IPS DF 19.7 (cell line): ENCODE measurements around the gene CD55.
A peak's percentile ranks its signal among the peaks of the same experiment; 100 is the strongest.
"Not testable (repeated sequence)": the region's sequence is repeated elsewhere in the genome, so short reads cannot be mapped to it uniquely, and the experiment has no call there.

ENCODE experiments used
- DNase-seq: peaks from one replicate; pipeline ENCODE4 v3.0.0-alpha.2; 2013; ENCODE audit warnings: low read depth, low spot score

The CD55 gene

DNA sequence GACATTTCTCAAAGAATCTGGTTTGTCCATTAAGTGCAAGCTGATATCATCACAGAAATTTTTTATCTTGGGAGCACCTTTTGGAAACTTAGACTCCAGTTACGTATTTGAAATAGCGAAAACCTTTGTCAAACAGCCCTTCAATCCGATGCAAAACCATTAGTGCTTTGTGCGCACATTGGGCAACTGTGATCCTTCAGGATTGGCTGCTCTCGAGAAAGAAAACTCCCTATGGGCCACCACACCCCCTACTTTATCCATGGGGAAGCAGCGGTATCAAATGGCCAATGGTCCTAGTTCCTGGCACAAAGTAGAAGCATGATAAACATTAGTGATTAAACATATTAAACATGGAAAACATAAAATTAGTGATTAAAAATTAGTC lies 16.0 kb upstream of the CD55 start:
- no peak for DNase-seq

DNA sequence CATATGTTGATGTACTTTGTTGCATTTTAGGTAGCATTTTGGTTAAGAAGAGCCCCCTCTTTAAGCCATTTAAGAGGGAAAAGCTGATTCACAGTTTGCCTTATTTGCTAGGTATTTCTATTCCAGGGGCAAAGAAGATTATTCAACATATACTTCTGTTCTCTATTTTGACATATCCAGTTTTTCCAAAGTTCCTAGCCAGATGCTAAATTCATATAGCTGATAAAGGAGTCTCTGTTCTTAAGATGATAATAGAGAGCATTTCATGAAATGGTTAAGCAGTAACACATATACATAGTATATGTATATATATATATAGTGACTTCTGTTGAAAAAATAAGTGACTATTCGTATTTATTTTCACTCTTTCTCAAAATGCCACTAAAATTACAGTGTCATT lies 15.5 kb upstream of the CD55 start:
- DNase-seq: no peak

DNA sequence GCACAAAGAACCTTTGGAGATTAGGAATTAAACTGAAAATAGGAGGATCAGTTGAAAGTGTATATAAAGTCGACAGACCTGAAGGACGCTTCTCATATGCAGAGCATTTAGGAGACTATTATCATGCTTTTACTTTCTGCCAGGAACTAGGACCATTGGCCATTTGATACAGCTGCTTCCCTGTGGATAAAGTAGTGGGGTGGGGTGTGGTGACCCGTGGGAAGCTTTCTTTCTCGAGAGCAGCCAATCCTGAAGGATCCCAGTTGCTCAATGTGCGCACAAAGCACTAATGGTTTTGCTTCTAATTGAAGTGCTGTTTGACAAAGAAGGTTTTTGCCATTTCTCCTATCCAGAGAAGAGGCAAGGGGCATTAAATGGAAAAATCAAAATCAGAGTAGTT lies 14.9 kb upstream of the CD55 start:
- DNase-seq: no peak

DNA sequence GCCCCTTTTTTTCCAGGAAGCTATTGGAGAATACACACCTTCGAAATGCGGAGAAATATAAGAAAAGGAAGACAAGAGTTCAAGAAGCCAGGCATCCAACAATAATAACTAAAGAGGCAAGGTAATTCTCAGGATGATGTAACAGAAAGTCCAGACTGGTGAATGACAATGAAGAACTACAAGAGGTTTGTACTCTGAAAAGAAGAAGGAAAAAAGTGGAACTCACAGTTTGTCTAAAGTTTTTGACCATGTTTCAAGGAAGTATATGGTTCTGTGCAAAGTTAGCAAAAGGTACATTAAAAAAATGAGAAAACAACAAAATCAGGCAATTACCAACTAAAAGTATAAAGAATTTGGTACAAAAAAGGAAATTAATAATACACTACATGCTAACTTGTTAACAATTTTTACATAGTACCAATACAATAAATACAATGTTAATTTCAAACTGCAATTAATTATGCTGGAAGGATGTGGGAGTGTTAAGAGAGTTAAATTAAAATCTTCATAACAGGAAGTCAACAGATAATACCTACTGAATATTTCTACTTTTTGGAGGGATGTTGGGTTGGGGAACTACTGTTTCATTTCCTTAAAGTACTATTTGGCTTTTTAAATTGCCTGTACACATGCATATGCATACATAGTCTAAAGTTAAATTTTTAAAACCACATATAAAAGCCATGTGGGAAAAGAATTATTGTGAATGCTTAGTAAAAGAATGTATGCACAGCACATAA lies 12.9 kb upstream of the CD55 start:
- DNase-seq: no peak

DNA sequence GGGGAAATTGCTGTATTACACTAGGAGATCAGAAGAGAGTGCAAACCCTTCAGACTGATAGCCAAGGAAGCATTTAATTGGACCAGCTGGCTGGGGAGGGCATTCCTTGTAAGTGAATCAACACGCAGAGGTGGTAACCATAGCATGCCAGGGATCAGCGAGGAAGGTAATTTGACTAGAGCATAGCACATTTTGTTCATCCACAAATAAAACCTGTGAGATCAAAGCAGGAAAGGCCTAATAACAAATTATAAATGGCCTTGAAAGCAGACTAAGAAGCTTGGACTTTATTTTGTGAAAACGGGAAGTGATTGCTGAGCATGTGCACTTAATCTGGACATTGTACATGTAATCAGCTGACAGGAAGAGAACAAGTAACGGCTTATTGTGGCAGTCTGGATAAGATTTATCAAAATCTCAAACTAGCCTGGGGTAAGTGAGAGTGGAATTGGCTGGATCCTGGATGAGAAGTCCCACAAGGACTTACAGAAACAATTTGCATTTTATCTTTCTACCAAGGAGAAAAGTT lies 11.7 kb upstream of the CD55 start:
- DNase-seq: no peak

DNA sequence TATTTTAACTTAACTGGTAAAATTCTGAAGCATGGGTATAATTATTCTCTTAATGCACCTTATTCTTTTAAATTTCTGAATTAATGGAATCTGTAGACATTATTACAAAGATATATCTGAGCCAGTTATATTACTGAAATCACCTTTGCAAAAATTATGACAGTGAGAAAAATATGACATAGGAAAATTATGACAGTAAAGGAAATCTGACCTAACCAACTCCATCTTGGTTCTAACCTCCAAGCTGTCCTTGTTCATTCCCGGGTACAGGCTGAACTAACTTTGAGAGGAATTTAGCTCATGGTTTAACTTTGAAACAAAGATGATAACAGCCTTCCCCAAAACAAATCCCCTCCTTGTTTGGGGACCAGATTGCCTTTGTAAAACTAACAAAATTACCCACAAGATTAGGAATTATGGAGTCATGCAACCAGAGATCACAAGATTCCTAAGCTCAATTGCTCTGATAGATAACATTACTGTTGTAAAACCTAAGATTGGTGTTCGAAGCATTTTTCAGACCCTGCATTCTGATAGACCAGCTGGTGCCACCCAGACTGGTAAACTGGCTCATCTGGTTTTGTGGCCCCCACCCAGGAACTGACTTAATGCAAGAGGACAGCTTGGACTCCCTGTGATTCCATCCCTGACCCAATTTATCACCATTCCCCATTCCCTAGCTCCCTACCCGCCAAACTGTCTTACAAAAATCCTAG lies 9.4 kb upstream of the CD55 start:
- no peak for DNase-seq

DNA sequence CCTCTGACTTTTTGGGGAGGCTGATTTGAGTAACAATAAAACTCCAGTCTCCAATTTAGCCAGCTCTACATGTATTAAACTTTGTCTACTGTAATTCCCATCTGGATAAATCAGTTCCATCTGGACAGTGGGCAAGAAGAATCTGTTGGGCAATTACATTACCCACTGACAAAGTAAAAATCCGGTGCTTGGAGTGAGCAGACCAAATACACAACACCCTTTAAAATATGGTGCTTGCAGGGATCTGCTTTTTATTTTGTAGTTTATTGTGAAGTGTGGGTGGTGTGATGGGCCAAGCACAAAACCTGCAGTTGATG lies 8.9 kb upstream of the CD55 start:
- DNase-seq: no peak

DNA sequence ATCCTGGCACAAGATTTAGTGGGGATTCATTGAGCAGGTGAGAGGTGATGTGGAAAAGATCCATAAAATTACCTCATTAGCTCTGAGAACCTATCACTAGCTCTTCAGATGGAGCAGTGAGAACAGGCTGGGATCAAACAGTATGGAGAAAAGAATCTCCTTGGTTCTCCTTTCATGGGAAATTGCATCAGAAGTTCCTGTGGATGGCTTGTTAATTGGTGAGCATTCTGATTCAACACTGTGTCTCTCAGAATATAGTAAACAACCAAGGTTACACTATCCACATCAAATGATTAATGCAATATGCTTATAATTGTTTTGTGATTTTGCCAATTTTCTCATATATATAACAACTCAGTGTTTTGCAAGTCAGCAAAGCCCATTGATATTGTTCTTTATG lies 8.3 kb upstream of the CD55 start:
- DNase-seq: no peak

DNA sequence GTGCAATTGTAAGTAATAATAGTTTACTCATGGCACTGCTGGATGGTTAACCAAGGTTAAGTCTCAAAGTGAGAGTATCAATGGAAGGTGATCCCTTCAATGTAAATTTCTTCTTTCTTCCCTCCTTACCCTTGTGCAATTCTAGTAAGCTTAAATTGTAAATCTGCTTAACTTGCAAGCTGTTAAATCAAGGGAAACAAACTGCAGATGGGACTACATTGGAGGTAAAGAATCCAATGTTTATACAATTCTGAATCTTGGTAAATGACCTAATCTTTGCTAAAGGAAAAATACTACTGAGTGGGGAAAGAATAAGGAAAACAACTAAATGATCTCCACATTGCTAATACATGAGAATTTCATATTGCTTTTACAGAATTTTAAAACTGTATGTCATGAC lies 6.7 kb upstream of the CD55 start:
- DNase-seq: no peak

DNA sequence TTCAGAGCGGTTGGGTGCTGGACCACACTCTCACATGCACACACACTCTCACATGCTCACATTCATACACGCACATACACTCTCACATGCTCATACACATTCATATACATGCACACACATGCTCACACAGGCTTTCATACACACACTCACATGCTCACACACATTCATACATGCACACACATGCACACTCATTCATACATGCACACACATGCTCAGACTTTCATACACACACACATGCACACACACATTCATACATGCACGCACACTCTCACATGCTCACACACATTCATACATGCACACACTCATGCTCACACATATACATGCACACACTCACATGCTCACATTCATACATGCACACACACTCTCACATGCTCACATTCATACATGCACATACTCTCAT lies 6.0 kb upstream of the CD55 start:
- DNase-seq: no peak

DNA sequence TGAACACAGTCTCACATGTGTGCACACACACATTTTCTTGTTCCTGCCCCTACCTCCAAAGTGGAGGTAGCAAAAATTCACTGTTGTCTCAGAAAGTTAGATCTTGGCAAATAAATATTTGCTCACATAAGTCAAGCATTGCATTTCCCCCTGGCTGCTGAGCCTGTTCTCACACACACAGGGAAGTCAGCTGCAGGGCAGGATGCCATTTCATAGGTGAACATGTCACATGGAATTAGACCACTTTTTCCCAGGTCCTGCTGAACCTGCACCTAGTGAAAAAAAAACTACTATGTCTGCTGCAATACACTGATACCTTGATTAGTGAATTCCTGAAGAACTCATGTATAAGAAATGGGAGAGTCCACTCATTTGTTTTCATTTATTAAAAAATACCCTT lies 5.3 kb upstream of the CD55 start:
- DNase-seq: no peak

DNA sequence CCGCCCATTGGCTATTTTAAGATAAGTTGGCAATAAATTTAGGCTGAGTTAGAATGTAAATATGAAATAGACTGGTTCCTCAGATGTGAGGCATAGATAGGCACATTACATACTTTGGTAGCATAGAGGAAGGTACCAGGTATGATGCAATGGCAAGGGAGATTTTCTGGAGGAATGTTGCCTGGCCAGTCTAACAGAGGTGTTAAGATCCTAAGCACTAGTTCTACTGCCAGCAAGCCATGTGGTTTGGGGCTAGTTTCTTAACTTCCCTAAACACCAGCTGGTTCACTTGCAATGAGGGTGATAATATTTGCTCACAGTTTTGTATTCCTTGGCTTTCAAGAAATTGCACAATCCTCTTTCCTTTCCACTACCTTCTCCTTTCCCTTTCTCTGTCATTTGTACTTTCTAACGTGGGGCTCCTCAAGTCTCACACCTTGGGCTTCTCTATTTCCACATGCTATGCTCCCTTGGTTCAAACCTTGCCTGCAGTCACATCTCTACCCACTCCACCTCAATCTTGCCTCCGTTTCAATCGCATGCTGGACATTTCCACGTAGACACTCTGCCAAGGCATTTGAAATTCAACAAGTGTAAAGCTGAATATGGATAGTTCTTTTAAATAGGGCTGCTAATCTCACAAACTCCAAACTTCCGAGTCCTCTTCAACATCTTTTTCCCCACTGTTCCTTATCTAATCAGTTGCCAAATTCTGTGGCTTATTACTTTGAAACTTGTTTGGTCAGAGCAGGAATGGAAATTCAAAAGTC lies 4.7 kb upstream of the CD55 start:
- DNase-seq: peak; percentile 45

DNA sequence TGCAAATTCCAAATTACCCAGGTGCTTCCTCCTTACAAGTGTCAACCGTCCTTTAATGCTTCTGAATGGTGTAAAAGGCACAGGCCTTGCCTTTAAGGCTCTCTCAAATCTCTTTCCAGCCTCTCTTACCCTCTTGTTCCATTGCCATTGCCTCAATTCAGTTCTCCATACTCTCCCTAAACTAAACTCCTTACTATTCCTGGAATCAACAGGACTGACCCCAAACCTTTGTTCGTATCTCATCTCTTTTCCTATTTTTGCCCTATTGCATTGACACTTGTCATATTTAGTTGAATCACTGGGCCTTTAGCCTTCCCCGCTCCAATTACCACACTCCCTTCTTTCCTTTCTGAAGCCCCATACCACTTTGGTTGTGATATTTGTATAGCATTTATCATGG lies 3.9 kb upstream of the CD55 start:
- DNase-seq: no peak

DNA sequence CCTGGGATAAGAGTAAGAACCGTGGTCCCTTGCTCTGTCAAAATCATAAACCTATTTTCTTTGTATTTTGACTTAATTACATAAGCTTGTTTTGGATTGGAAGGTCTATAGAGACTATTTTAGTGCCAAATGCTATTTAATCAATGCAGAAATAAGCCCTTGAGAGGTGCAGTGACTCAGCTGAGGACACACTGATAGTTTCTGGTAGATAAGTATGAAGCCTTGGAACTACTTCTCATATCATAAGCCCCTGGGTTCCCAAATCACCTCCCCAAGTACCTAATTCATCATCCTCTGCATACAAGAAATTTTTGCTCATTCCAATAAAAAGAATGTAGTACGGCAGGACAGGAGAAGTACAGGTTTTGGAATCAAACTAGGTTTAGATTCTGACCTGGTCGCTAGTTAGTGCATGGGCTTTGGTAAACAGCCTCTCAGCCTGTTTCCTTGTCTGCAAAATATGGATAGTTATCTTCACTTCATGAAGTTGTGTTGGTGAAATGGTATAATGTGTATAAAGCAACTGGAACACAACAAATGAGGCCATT lies 3.3 kb upstream of the CD55 start:
- no peak for DNase-seq

DNA sequence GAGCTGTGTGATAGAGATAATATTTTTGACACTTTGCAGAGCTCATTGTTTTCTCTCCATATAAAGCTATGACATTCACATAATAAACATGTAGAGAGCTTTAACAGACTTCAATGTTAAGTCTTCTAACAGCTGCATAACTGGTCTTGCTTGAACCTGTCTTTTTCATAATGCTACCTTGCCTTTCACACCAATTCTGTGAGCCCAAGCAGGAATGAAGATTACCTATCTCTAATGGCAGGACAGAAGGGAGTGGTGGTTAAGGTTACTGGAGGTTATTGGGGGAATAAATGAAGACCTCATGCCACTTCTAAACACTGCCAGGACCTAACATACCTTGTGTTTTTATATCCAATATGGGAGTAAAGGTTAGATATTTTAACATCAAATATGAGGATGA lies 2.3 kb upstream of the CD55 start:
- no peak for DNase-seq

DNA sequence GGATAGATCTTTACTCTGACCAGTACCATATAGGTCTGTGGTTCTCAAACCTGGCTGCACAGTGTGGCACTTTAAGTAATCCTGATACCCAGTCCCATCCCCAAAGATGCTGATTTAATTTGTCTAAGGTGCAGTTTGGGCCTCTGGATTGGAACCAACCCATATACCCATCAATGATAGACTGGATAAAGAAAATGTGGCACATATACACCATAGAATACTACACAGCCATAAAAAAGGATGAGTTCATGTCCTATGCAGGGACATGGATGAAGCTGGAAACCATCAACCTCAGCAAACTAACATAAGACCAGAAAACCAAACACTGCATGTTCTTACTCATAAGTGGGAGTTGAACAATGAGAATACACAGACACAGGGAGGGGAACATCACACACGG lies 1.4 kb upstream of the CD55 start:
- not testable (repeated sequence) for DNase-seq

DNA sequence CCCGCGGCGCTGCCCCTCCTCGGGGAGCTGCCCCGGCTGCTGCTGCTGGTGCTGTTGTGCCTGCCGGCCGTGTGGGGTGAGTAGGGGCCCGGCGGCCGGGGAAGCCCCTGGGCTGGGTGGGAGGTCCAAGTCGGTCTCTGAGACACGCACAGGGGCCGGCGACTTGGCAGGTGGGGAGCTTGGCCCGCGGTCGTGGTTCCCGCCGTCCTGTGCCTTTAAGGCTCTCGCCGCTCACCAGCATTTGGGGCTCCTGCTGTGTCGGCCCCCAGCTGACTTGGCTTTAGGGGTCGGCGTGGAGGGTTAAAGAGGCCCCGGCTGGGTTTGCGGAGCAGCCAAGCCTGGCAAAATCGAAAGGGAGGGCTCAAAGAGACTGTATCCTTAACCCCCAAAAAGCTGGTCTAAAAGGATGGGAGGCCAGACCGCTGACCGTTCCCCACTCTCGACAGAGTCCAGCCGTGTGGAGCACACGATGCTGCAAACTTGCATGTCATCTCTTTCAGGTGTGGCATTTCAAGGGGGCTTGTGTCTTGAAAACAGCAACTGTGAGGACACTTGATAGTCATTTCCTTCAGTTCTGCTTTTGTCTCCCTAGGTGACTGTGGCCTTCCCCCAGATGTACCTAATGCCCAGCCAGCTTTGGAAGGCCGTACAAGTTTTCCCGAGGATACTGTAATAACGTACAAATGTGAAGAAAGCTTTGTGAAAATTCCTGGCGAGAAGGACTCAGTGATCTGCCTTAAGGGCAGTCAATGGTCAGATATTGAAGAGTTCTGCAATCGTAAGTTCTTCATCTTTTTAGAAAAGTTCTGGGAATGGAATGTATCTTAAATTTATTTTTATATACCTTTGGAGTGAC lies 540 bp downstream of the CD55 start:
- DNase-seq: no peak

DNA sequence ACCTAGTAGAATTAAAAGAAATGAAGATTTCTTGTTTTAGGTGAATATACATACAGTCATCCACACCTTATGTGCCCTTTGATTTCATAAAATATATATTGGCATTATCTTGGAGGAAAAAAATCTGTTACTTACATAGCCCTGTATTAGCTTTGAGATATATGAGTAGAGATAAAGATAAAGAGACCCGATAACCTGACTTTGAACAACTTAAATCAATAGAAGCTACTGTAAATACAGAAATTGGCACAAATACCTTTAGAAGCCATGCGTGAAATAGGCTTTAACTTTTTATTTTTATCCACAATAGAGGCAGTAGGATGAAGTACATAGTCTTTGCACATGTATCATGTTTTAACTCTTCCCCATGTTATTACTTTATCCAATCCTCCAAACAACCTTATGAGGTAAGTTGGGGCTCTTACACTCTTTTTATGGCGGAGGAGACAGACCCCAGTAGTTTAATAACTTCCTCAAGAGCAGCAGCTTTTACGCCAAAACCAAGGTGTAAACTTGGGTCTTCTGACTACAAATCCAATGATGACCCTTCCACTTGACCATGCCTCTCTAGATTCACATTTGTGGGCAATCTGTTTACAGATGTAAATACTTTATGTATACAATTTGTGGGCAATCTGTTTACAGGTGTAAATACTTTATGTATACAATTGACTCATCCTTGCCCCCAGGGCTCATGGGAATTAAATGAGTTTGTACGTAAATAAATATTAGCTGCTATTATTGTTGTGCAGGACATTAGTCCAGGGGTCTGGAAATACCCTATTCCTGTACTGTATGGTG lies 2.1 kb downstream of the CD55 start:
- DNase-seq: no peak

DNA sequence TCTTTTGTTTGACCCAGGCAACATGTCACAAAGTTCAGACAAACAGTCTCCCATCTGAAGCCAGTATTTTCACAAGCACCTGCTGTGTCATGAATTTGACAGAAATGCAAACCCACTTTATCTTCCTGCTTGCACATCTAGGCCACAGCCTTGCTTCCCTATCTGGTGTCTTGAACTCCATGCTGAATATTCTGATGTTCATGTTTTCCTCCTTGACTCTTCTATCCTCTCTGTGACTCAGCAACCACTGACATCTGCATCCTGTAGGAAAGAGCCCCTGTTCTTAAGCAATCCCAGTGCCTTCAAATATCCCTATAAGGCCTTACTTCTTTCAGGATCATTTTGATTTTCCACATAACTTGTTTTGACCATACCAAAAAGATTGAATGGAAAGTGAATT lies 6.5 kb downstream of the CD55 start:
- no peak for DNase-seq

DNA sequence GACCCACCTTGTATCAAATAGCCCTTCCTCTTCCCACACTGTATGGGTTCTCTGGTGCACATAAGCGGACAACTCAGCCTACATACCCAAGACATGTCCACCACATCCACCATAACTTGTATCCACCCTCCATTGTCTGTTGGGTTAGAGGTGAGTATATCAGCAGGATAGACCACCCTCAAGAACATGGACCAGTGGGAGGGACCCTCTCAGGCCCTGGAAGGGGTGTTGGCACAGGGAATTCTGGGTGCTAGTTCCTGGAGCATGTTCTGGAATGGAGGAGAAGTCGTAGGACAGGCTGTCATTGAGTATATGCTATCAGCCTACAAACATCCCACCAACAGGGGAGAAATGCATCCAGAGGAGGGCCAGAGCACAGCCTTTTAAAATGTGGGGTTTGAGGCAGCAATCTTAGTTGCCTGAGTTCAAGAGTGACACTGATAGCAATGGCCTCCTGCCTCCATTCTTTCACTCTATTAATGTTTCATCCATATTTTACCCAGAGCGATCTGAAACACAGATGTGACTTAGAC lies 7.5 kb downstream of the CD55 start:
- DNase-seq: no peak
